HG03354 (cell line): Measurements from ENCODE around the gene HMCN2.

Source experiments
- ATAC-seq: cut with Tn5 transposase; IDR thresholded peaks from one replicate; pipeline ENCODE4 v1.9.1; 2021; ENCODE audit warnings: mild to moderate bottlenecking; ENCODE audit not compliant: unreplicated experiment, poor library complexity, severe bottlenecking

Gene HMCN2

DNA sequence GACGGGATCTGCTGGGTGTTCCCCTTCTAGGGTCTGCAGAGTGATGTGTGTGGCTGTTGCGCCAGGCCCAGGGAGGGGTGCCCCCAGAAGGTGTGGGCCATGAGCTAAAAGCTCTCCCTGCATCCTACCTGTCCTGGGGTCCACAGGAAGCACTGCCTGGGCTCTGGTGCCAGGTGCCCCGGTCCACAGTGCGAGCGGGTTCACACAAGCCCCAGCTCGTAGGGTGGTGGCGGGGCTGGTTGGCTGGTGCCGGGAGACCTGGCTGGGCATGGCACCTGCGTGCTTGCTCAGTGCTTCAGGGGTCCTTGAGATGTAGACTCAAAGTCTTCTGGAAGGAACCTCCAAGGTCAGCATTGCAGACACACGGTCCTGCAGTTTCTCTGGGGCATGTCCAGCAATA is 204.7 kb downstream of the HMCN2 start:
- ATAC-seq = no peak

DNA sequence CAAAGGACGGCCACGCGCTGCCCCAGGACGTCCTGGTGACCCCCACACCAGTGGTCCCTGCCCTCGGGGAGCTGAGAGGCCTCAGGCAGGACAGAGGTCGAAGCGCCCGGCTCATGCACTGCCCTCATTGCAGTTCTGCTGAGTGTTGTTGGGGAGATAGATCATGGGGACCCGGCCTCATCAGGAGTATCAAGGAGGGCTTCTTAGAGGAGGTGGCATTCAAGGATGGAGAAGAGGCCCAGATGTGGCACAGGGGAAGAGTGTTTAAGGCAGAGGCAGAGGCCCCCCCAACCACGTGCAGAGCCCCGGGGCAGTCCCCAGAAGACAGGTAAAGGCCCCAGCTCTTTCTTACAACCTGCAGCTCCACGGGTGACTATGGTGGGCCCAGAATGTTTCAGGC is 205.4 kb downstream of the HMCN2 start:
- ATAC-seq = no peak

DNA sequence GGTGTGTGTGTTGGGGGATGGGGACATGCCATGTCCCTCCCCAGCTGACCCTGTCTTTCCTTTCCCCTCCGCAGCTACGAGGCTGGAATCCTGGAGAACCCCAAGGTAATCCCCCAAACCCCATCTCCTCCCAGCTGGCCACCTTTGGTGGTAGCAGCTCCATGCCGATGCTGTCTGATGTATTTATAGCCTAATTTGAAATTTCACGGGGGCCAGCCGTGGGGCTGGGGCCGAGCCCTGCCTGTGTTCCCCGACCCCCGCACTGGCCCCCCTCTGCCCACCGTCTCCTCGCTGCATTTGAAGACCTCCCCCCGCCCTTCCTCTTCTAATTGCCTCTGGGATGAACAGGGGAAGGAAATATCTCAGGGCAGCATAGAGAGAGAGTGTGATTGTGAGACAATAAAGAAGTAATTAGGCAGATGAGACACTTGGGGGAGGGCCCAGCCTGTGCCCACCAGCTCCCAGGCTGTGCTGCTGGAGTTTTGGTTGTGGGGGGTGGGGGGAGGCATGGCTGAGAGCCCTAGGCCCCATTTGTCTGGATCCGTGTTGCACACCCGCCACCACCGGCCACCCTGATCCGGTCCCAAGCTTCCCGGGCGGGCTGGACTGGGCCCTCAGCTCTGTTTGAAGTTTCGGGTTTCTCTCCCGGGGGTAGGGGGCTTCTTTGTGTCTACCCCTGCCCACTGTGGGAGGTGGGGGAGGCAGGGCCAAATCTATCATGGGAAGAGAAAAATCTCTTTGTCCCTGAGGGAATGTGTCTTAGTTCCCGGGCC is 206.0 kb downstream of the HMCN2 start:
- no peak for ATAC-seq

DNA sequence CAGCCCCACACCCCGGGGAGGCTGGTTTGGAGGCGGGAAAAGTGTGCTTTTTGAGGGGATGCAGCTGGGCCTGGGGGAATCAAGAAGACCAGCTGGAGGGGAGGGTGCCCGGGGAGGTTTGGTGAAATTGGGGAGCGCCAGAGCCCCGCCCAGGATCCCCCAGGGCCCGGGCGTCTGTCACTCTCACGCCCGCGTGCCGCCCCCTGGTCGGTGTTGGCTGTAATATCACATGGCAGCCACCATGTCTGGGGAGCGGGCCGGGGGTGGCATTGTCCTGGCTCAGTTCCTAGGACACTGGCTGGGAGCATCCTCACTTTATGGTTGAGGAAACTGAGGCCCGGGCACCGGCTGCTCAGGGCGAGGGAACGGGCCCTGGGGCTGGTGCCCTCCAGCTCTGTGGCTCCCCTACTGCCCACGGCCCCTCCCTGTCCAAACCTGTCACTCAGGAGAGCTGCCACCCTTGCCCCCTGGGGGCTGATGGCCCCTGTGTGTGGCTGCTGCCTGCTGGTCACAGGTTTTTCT is 206.7 kb downstream of the HMCN2 start:
- no peak for ATAC-seq

DNA sequence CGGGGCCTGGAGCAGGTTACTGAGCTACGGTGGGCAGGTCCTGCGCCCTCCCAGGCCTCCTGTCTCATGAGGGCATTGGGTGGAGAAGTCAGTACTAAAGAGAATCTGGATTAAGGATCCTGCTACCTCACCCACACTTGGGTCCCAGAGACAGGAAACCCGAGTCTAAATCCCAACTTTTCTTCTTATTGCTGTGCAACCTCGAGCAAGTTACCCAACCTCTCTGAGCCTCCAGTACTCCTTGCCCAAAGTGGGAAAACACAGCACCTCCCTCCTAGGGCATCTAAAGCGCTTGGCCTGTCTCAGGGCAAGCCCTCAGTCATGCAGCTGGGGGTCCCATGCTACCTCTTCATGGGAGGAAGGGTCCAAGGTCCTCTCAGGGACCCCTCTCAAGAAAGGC is 207.4 kb downstream of the HMCN2 start:
- no peak for ATAC-seq

DNA sequence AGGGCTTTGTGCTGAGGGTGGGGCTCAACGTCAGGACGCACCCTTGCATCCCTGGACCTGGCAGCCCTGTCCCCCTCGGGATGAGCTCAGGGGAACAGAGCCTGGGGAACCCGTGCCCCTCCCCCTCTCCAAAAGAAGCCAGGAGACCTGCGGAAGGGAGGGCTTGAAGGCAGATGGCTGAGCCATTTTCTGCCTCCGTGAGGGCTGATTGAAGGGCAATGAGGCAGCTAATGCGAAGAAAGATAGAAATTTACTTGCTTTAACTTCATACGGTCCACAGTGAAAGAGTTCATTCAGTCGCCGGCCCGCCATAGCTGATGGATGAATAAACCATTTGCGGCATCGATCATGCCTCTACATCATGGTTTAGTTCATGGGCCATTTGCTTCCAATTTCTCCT is 208.0 kb downstream of the HMCN2 start:
- ATAC-seq = no peak

DNA sequence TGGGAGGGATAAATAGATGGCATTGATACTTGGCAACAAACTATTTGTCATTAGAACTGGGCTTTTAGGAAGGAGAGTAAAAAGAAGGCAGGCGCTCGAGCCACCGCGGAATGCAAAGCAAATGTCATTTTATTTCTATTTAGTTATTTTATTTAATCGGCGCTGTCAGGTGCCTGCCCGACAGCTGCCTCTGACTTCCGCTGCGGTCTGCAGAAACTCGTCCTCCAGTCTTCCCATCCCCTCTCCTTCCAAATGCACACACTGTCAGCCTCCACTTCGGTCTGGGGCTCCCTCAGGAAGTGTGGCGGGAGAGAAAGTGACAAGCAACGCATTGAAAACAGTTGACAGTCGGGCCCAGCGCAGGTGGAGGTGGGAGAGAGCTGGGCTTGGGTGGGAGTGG is 208.5 kb downstream of the HMCN2 start:
- no peak for ATAC-seq

DNA sequence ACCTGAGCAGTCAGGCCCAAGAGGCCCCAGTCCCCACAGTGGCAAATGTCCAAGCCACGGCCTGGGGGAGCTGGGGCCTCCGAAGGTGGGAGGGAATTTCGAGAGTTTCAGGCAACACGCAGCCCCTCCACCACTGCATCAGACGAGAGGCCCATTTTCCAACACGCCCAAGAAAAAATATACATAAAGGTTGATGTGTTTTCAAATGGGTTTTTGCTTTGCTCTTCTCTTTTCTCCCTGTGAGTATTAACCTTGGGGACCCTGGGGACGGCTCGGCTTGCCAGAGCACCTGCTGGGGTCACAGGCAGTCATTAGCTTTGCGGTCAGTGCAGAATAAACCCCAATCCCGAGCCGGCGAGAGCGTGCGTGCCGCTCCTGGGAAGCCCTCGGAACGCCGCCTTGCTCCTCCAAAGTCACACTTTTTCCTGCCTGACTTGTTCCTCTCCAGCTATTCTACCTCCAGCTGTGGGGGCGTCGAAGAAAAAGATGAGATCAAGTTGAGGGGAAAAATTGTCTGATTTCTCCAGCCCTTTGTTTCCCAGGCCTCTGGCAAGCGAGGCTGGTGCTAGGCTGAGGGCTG is 210.7 kb downstream of the HMCN2 start:
- no peak for ATAC-seq

DNA sequence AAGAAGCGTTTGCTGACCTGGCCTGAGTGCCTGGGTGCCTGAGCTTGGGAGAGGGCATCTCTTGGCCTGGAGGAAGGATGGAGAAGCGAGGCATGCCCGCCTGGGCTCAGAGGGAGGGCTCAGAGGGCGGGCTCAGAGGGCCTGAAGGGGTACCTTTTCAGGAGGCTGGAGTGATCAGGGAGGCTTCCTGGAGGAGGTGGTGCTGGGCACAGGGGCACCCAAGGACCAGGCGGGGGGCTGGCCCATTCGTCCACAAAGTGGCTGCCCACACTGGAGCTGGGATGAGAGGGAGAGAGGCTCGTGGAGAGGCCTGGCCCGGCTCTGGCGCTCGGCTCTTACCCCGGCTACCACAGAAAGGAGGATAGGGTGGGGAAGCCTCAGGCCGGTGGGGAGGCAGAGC is 212.0 kb downstream of the HMCN2 start:
- ATAC-seq = no peak

DNA sequence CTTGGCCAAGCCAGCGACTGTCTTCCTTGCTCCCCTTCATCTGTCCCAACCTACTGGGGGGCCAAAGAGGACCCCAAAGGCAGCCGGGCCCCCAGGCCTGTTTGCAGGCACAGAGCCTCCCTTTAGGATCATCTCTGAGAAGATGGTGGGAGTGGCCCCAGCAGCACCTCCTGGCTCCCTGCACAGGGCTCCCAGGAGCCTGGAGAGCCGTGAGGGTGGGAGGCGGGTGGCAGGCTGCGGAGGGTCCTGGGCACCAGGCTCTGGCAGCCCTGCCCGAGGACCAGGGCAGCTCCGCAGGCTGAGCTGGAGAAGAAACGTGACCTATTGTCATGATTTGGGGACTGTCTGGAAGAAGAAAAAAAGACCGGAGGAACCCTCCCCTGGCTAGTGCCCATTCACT is 212.6 kb downstream of the HMCN2 start:
- no peak for ATAC-seq

DNA sequence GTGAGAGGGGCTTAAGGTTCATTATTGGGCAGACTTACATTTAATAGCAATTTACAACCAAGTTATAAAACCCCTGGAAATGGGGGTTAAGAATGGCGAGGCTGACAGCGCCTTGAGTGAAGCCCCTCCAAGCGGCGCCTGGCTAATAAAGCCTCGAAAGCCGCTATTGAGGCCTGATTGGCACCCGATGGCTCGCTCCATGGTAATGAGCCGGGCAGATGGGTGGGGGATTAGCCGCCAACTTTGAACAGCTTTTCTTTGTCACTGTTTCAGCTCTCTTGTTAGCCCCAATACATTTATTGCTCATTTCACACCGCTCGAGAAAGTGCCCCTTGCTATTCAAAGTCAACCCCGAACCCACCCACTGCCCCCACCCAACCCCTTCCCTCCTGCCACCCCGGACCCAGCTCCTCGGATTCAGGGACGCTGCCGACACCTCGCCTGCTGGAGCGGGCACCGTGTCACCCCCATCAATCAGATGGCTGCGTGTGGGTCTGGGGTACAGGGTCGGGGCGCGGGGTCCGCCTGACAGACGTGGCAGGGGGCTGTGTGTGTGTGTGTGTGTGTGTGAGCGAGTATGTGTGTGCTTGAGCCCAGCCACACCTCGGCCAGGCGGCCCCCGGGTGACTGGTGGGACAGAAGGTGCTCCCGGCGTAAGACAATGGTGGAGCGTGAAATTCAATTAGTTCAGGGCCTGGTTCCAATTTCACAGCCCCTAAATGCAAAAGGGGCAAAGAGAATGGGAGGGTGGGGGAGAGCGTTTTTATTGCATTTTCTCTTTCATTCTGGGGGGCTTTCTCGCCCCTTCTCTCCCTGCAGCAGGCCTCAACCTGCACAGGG is 213.4 kb downstream of the HMCN2 start:
- no peak for ATAC-seq

DNA sequence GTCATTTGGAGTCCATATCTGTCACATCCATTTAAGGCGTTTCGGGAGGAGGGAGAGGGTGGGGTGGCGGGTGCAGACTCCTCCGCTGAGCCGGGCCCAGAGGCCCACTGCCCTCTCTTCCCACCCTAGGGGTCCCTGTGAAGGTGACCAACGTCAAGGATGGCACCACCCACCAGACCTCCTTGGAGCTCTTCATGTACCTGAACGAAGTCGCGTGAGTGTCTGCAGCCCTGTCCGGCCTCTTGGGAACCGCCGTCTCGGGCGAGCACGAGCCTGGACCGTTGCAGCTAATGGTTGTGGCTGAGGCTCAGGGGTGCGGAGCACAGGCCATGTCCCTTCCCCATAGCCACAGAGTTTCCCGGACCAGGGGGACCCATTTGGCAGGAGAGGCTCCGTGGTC is 214.0 kb downstream of the HMCN2 start:
- no peak for ATAC-seq

DNA sequence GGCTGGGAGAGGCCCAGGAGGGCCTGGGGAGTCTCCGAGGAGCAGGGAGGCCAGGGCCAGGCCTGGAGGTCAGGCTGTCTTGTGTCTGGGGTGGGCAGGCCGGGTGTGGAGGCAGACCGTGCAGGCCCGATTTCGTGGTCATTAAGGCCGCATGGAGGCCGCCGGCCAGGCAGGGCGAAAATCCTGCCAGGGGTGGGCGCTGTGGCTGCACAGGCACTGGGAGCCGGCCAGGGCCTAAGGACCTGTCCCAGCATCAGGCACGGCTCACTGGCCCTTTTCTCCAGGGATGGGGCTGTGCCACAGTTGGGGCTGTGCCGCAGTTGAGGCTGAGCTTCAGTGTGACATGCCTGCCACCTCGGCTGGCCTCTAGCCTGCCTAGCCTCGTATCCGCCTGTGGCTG is 215.1 kb downstream of the HMCN2 start:
- ATAC-seq = no peak

DNA sequence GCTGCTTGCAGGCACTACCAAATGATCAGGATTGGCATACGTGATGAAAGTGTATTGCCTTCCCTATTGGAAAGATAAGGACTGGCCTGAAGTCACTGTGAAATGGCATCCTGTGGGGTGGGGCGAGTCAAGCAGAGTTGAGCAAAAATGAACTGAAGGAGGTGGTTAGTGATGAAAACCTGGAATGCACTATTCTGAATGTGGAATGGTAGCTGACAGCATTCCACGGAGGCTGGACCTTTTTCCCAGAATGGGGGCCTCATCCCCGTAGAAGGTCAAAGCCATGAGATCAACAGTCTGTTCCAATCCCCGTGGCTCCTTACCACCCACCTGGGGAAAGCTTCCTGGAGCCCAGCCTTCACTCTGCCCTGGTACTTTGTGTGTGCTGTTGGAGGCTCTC is 216.9 kb downstream of the HMCN2 start:
- ATAC-seq = no peak

DNA sequence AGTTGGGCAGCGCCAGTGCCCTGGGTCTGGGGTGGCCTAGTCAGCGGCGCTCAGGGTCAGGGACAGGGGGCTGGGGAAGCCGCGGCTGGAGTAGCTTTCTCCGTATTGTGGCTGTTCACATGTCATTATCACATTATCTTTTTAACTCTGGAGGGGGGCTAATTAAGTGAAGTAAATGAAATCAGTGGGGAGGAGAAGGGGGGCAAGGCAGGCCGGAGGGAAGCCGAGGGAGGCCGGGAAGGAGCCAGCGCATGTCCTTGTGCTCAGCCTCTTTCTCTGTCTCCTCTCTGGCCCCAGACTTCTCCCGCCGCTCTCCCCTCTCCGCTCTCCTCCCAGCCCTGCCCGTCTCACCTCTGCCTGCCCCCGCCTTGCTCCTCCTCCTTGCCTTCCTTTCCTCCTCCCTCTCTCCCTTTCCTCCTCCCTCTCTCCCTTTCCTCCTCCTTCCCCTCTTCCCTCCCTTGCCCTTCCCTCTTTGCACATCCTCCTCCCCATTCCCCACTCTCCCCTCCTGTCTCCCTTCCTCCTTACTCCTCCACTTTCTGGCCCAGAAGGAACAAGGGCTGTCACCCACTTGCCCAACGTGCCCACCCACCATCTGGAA is 217.9 kb downstream of the HMCN2 start:
- no peak for ATAC-seq
